Activated CD4-positive, alpha-beta T cell treated with anti-CD3 and anti-CD28 coated beads, Interleukin-2, amount 10 ng/mL, durations not matched to agents 7 days and 5 days (primary cell): ENCODE measurements around the gene MAGEA8. TPM values are rescaled to one million over a fixed set of nuclear protein-coding genes. Genes with fewer than 3 reads are reported as not detected.

Experiments
- total RNA-seq, 2 experiments: library from RNA; stranded (reverse); gene quantifications; one replicate each; pipeline ENCODE4 v1.2.3, GENCODE V29; 2021

MAGEA8 gene
- total RNA-seq, 2 experiments from 2014 or later, result not detected

Other genes starting within 250 kb of the MAGEA8 start
- gene TMEM185A, start 249.4 kb upstream of the MAGEA8 start, total RNA-seq, result 10 to 100 TPM; 15.8 to 16.8 TPM
- gene MAGEA11, start 169.1 kb upstream of the MAGEA8 start, total RNA-seq, result not detected
- under 1 TPM; 0.60 to 0.89 TPM for gene HSFX1, start 107.1 kb upstream of the MAGEA8 start, total RNA-seq
- not detected for gene MAGEA9, start 99.3 kb upstream of the MAGEA8 start, total RNA-seq
- not detected for gene HSFX4, start 48.4 kb downstream of the MAGEA8 start, total RNA-seq
- 10 to 100 TPM; 22.6 to 25.4 TPM for gene EOLA2, start 57.3 kb downstream of the MAGEA8 start, total RNA-seq